ENCODE data around the gene LSAMP.

DNA sequence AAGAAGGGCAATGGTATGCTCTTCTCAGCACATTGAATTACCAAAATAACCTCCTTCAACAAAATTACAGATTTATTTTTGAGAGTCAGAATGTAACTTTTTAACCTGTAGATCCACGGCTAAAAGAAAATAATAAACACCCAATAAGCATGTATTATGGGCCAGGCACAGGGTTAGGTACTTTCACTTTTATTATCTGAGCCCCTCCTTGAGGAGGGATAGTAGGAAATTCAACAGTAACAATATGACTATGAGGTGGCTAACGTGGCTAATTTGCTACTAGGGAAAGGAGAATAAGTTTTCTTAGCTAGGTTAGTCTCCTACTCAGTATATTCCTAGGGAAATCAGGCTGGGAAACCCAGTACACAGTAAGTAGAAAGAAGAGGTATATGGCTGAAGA, 515.1 kb downstream of the LSAMP start:
- TF ChIP-seq, protein P1, sequence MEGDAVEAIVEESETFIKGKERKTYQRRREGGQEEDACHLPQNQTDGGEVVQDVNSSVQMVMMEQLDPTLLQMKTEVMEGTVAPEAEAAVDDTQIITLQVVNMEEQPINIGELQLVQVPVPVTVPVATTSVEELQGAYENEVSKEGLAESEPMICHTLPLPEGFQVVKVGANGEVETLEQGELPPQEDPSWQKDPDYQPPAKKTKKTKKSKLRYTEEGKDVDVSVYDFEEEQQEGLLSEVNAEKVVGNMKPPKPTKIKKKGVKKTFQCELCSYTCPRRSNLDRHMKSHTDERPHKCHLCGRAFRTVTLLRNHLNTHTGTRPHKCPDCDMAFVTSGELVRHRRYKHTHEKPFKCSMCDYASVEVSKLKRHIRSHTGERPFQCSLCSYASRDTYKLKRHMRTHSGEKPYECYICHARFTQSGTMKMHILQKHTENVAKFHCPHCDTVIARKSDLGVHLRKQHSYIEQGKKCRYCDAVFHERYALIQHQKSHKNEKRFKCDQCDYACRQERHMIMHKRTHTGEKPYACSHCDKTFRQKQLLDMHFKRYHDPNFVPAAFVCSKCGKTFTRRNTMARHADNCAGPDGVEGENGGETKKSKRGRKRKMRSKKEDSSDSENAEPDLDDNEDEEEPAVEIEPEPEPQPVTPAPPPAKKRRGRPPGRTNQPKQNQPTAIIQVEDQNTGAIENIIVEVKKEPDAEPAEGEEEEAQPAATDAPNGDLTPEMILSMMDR (IDR thresholded peaks at IDR 0.05): no peak
- no peak for TF ChIP-seq POLR2AphosphoS5 (IDR thresholded peaks at IDR 0.05; ENCODE audit: low read depth, low read length)
- no peak for TF ChIP-seq SIN3A (IDR thresholded peaks at IDR 0.05; ENCODE audit: borderline replicate concordance, insufficient read depth, low read depth, low read length)
